Measurements from ENCODE around the gene DMTF1. TPM values are rescaled to one million over a fixed set of nuclear protein-coding genes. Genes with fewer than 3 reads are reported as not detected.
"Not testable (repeated sequence)": the region's sequence is repeated elsewhere in the genome, so short reads cannot be mapped to it uniquely, and the experiment has no call there.

Gene DMTF1
- 100 to 1,000 TPM; 144 to 166 TPM for total RNA-seq

GRCh38 chr7:87152112-87152896 lies at the start of gene DMTF1:
Gene DMTF1 (plus strand): TSS chr7:87152453. CDS start chr7:87164942, 12,489 bp downstream.
- DNase-seq (ENCODE audit: low spot score) (peak; percentile 94), ATAC-seq (peak; percentile 93 to 96)
- H3K27me3 Mint-ChIP-seq: no peaks in the 10 kb centered on the region
- H3K27ac Mint-ChIP-seq: peak within 1 kb of the TSS; percentile 89 to 96
- H3K4me1 Mint-ChIP-seq (ENCODE audit: low read depth in 2 of 2): peaks cover 28 to 39% of the 10 kb centered on the region in 2 donors
- H3K4me3 Mint-ChIP-seq: peak within 1 kb of the TSS; percentile 94
- peaks cover 13% of the 10 kb centered on the region for H3K36me3 Mint-ChIP-seq
- no peaks in the 10 kb centered on the region for H3K9me3 Mint-ChIP-seq

DNA sequence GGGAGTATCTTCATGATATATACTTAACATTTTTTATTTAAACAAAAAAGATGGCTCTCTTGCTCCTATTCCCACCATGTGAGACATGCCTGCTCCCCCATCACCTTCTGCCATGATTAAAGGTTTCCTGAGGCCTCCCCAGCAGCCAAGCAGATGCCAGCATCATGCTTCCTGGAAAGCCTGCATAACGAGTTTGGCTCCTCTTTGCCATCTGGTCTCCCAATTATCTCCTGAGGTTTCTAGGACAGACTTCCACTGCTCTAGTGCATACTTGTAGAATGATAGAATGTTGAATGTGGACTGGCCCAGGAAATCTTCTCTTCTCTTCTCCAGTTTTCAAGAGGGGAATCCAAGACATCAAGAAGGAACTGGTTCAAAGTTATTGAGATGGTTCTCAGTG lies 46.9 kb upstream of the DMTF1 start:
- Mint-ChIP-seq H3K4me3 (no peak overlapping the region), H3K36me3 (no peaks in the 10 kb centered on the region), H3K9me3 (no peaks in the 10 kb centered on the region), H3K27me3 (peaks cover 27 to 44% of the 10 kb centered on the region in 2 donors), H3K4me1 (ENCODE audit: low read depth in 2 of 2) (no peaks in the 10 kb centered on the region), H3K27ac (no peak overlapping the region)
- ATAC-seq (no peak), DNase-seq (ENCODE audit: low spot score) (no peak)

DNA sequence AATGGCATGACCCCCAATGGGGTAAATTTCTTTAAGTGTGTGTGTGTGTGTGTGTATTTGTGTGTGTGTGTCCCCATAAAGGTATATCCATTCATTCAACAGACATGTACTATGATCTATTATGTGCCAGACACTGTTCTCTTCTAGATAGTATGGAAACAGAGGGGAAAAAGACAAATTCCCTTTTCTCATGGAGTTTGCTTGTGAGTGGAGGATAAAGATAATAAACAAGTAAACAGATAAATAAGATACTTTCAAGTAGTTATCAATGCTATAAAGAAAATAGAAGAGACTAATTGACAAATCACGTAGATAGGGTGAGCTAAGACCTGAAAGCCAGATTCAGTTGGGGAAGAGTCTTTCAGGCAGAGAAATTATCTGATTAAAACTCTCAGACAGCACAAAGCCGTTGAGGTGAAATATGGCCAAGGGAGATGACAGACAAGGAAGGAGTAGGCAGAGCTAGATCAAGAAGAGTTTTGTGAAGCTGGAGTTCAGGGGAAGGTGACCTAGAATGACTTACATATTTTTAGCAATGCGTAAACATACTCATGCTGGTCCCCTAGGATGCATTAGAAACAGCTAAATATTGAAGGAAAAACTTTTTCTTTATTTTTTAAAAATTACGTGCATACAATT lies 45.2 kb upstream of the DMTF1 start:
- Mint-ChIP-seq H3K36me3 (no peaks in the 10 kb centered on the region), H3K27ac (no peak overlapping the region)

GRCh38 chr7:87107949-87108776 lies 44.1 kb upstream of the DMTF1 start:
- DNase-seq (ENCODE audit: low spot score): no peak
- H3K4me3 Mint-ChIP-seq: no peak overlapping the region
- no peak overlapping the region for H3K27ac Mint-ChIP-seq
- no peaks in the 10 kb centered on the region for H3K36me3 Mint-ChIP-seq
- no peaks in the 10 kb centered on the region for H3K4me1 Mint-ChIP-seq (ENCODE audit: low read depth in 2 of 2)
- no peaks in the 10 kb centered on the region for H3K9me3 Mint-ChIP-seq
- H3K27me3 Mint-ChIP-seq: peaks cover 26 to 29% of the 10 kb centered on the region in 2 donors
- peak in 1 of 2 donors; percentile 55 for ATAC-seq

More for the DNA sequence above, 45.2 kb upstream of the DMTF1 start:
- Mint-ChIP-seq H3K4me3 (no peak overlapping the region), H3K4me1 (ENCODE audit: low read depth in 2 of 2) (no peaks in the 10 kb centered on the region), H3K9me3 (no peaks in the 10 kb centered on the region), H3K27me3 (peaks cover 26 to 31% of the 10 kb centered on the region in 2 donors)
- no peak for DNase-seq (ENCODE audit: low spot score)
- ATAC-seq: no peak

DNA sequence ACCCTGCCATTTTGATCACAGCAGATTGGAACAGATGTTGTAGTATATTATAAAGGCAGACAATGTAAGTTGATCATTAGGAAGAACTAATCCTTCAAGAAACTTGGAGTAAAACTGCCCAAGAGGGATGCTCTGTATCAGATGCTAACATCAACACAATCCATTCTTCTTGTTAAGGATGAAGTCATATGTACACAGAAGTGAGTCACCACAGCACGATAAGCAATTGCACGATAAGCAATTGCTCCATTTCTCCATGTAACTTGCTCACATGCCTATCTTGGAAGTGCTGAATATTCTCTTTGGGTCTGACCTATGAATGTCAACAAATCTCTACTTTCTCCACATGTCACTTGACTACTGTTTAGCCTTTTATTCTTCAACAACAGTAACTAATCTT lies 41.5 kb upstream of the DMTF1 start:
- no peak overlapping the region for H3K27ac Mint-ChIP-seq
- DNase-seq (ENCODE audit: low spot score) (no peak), ATAC-seq (no peak)
- no peaks in the 10 kb centered on the region for H3K4me1 Mint-ChIP-seq (ENCODE audit: low read depth in 2 of 2)
- no peak overlapping the region for H3K4me3 Mint-ChIP-seq
- H3K27me3 Mint-ChIP-seq: peaks cover 21 to 25% of the 10 kb centered on the region in 2 donors
- H3K9me3 Mint-ChIP-seq: no peaks in the 10 kb centered on the region
- H3K36me3 Mint-ChIP-seq: peaks cover 6% of the 10 kb centered on the region

DNA sequence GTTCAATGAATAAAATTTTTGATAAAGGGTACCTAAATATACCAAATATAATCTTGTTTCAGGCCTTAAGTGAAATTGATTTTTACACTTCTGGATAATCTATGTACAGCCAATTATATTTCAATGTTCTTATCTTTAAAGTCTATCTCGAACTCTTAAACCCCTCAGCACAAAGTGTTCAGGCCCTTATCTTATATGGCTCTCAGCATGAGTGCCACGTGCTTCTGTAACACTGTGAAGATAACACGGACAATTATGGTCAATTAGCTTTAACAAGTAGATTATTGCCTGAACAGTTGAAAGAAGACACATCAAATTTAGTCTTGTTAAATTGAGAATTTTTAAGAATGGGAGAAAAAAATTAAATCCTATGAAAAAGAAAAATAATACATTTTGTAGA lies 40.4 kb upstream of the DMTF1 start:
- no peak for ATAC-seq
- DNase-seq (ENCODE audit: low spot score): no peak
- no peak overlapping the region for H3K27ac Mint-ChIP-seq
- H3K27me3 Mint-ChIP-seq: peaks cover 18% of the 10 kb centered on the region in 2 donors
- peaks cover 6% of the 10 kb centered on the region for H3K36me3 Mint-ChIP-seq
- no peaks in the 10 kb centered on the region for H3K4me1 Mint-ChIP-seq (ENCODE audit: low read depth in 2 of 2)
- no peak overlapping the region for H3K4me3 Mint-ChIP-seq
- H3K9me3 Mint-ChIP-seq: no peaks in the 10 kb centered on the region

GRCh38 chr7:87113077-87113476 lies 39.2 kb upstream of the DMTF1 start:
- ATAC-seq: no peak
- peaks cover 6 to 9% of the 10 kb centered on the region in 2 donors for H3K27me3 Mint-ChIP-seq

DNA sequence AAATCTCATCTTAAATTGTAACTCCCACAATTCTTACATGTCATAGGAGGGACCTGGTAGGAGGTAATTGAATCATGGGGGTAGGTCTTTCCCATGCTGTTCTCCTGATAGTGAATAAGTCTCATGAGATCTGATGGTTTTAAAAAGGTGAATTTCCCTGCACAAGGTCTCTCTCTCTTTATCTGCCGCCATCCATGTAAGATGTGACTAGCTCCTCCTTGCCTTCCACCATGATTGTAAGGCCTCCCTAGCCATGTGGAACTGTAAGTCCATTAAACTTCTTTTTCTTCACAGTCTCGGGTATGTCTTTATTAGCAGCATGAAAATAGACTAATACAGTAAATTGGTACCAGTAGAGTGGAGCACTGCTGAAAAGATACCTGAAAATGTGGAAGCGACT lies 38.3 kb upstream of the DMTF1 start:
- H3K4me1 Mint-ChIP-seq (ENCODE audit: low read depth in 2 of 2); ATAC-seq; H3K27me3 Mint-ChIP-seq; H3K27ac Mint-ChIP-seq; H3K9me3 Mint-ChIP-seq; DNase-seq (ENCODE audit: low spot score); H3K4me3 Mint-ChIP-seq; H3K36me3 Mint-ChIP-seq: not testable (repeated sequence)

More at GRCh38 chr7:87113077-87113476, 39.2 kb upstream of the DMTF1 start:
- no peak overlapping the region for H3K4me3 Mint-ChIP-seq
- DNase-seq (ENCODE audit: low spot score): no peak
- H3K4me1 Mint-ChIP-seq (ENCODE audit: low read depth in 2 of 2): no peaks in the 10 kb centered on the region
- H3K9me3 Mint-ChIP-seq: no peaks in the 10 kb centered on the region
- peaks cover 6% of the 10 kb centered on the region for H3K36me3 Mint-ChIP-seq
- no peak overlapping the region for H3K27ac Mint-ChIP-seq

- not testable (repeated sequence) for DNase-seq (ENCODE audit: low spot score); H3K9me3 Mint-ChIP-seq; H3K27ac Mint-ChIP-seq; H3K4me3 Mint-ChIP-seq; H3K27me3 Mint-ChIP-seq; ATAC-seq; H3K36me3 Mint-ChIP-seq; H3K4me1 Mint-ChIP-seq (ENCODE audit: low read depth in 2 of 2)
Measured at GRCh38 chr7:87115772-87116171, 36.5 kb upstream of the DMTF1 start.

- Mint-ChIP-seq H3K4me3 (no peak overlapping the region), H3K27ac (no peak overlapping the region), H3K36me3 (peaks cover 6% of the 10 kb centered on the region), H3K4me1 (ENCODE audit: low read depth in 2 of 2) (no peaks in the 10 kb centered on the region), H3K9me3 (no peaks in the 10 kb centered on the region), H3K27me3 (peaks cover 0 to 2% of the 10 kb centered on the region in 2 donors)
- ATAC-seq (peak in 1 of 2 donors; percentile 48), DNase-seq (ENCODE audit: low spot score) (no peak)
Measured at GRCh38 chr7:87116315-87116714, 35.9 kb upstream of the DMTF1 start.

DNA sequence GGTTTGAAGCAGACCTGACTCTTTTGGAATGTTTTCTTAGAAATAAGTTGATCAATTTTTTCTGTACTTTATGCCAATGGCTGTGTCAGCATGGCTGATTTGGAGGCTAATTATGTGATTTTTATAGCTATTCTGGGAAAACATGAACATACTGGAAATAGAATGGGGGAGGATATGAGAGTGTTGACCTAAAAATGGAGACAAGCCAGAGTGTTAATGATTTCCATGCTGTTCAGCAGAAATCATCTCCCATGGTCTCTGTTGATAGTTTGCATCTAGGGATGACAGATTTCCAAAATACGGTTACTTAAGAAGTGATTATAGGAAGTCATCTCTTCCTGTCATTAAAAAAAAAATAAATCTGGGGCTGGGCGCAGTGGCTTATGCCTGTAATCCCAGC lies 32.7 kb upstream of the DMTF1 start:
- Mint-ChIP-seq H3K27me3 (peaks cover 0 to 5% of the 10 kb centered on the region in 2 donors), H3K9me3 (no peaks in the 10 kb centered on the region), H3K4me1 (ENCODE audit: low read depth in 2 of 2) (no peaks in the 10 kb centered on the region), H3K36me3 (no peaks in the 10 kb centered on the region), H3K27ac (no peak overlapping the region), H3K4me3 (no peak overlapping the region)
- ATAC-seq: no peak
- no peak for DNase-seq (ENCODE audit: low spot score)

DNA sequence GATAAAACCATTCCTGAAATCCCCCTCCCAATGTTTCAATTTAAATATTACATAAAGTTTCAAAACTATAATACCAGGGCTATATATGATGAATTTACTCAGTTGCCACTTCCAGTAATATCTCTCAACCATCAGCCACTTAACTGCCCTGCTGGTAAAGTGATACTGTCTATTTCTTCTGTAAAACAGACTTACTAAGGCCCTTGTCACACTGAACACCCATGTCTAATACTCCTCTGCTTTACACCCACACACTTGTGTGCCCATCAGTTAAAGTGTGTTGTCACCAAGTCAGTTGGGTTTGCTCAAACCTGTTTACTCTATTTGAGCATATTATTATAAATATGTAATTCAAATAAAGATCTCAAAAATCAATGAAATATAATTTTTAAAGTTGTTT lies 29.1 kb upstream of the DMTF1 start:
- H3K27ac Mint-ChIP-seq: no peak overlapping the region

DNA sequence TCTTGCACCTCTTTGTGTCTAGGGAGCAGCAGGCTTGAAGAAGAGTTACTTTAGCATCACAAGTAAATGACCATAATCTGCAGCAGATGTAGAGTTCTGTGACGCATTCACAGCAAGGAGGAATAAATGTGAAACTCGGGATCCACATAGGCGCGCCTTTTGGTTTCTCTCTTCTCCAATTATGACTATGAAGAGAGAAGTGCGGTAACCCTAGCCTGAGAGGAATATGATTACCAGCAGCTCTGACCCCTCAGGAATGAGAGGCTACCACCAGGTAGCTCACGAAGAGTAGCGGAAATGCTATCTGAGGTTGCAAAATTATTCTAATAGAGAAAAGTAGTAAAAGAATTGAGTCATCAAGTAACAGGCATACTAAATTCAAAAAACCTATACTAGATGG lies 25.2 kb upstream of the DMTF1 start:
- DNase-seq (ENCODE audit: low spot score) (no peak), ATAC-seq (peak in 1 of 2 donors; percentile 76)
- Mint-ChIP-seq H3K27me3 (peaks cover 18 to 23% of the 10 kb centered on the region in 2 donors), H3K36me3 (no peaks in the 10 kb centered on the region), H3K4me3 (no peak overlapping the region), H3K27ac (no peak overlapping the region), H3K9me3 (no peaks in the 10 kb centered on the region), H3K4me1 (ENCODE audit: low read depth in 2 of 2) (peaks cover 0 to 7% of the 10 kb centered on the region in 2 donors)

More for the DNA sequence above, 29.1 kb upstream of the DMTF1 start:
- ATAC-seq (no peak), DNase-seq (ENCODE audit: low spot score) (no peak)
- no peak overlapping the region for H3K4me3 Mint-ChIP-seq
- no peaks in the 10 kb centered on the region for H3K36me3 Mint-ChIP-seq
- H3K9me3 Mint-ChIP-seq: no peaks in the 10 kb centered on the region
- H3K4me1 Mint-ChIP-seq (ENCODE audit: low read depth in 2 of 2): no peaks in the 10 kb centered on the region
- peaks cover 8 to 9% of the 10 kb centered on the region in 2 donors for H3K27me3 Mint-ChIP-seq

Measured in natural killer cell treated with Interleukin-12 subunit alpha and Interleukin-12 subunit beta and Interleukin-15 and Interleukin-18, amount 100 ng/mL, for 72 hours (primary cell).